ENCODE measurements around the gene RIC3. TPM values are rescaled to one million over a fixed set of nuclear protein-coding genes. Genes with fewer than 3 reads are reported as not detected.

RIC3 gene, protein sequence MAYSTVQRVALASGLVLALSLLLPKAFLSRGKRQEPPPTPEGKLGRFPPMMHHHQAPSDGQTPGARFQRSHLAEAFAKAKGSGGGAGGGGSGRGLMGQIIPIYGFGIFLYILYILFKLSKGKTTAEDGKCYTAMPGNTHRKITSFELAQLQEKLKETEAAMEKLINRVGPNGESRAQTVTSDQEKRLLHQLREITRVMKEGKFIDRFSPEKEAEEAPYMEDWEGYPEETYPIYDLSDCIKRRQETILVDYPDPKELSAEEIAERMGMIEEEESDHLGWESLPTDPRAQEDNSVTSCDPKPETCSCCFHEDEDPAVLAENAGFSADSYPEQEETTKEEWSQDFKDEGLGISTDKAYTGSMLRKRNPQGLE
- total RNA-seq, result 1 to 10 TPM; 5.7 to 7.4 TPM

DNA sequence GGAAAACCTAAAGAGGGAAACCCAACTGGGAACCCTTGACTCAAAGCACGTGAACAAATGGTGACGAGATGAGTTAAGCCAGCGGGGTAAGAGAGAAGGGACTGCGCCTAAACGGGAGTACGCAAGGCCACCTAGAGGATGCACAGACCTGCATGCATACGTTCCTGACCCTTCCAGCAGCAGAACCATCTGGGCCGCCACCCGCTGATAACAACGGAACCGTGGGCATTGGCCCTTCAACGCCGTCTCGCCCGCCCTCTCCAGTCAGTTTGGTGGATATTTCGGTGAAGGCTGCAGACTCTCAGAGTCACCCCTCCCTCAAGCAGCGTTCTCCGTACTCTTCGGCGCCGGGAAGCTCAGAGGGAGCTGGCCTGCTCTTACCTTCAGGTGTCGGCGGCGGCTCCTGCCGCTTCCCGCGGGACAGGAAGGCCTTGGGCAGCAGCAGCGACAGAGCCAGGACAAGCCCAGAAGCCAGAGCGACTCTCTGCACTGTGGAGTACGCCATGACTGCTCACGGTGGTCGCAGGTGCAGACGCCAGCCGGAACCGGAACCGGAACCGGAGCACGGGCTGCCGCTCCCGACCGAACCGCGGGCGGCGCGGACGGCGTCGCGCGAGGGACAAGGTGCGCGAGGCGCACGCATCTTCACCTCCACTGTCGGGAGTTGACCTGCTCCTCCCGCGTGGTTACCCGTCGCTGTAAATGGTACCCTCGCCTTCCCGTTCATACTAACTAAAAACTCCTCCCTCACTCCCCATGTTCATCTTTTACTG lies at the start of gene RIC3:
Gene RIC3, minus strand, starts transcription at position 541 of the 773 bp plus-strand sequence. Its CDS starts 36 bp downstream, at position 505.
- no peaks in the 10 kb centered on the region for H3K9me3 Mint-ChIP-seq (ENCODE audit: low read depth)
- DNase-seq (peak; percentile 47), ATAC-seq (peak; percentile 78)
- CTCF ChIA-PET, result no interaction called here
- H3K27ac Mint-ChIP-seq, result peak within 1 kb of the TSS; percentile 5
- peaks cover 40% of the 10 kb centered on the region for H3K27me3 Mint-ChIP-seq
- peaks cover 3% of the 10 kb centered on the region for H3K36me3 Mint-ChIP-seq
- peak within 1 kb of the TSS; percentile 83 for H3K4me3 Mint-ChIP-seq
- peaks cover 17% of the 10 kb centered on the region for H3K4me1 Mint-ChIP-seq

DNA sequence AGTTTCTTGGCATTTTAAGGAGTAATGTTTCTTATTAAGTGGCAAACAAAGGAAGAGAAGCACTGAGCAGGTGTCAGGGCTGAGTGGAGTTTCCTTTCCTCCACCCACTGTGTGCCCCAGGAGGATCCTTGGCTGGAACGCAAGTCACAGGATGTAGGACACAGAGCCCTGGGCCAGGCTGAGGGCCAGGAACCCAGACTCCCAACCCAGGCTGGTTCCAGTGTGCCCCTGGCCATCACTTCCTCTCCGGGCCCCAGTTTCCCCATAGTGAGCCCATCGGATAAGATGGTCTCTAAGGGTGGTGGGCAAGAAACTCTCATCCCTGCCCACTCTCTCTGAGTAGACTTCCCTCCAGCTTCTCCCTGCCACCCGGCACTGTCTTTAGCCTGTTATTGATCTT lies 49.6 kb upstream of the RIC3 start:
- no peak for ATAC-seq
- Mint-ChIP-seq H3K9me3 (ENCODE audit: low read depth) (no peaks in the 10 kb centered on the region), H3K4me3 (no peak overlapping the region), H3K27ac (no peak overlapping the region), H3K36me3 (no peaks in the 10 kb centered on the region), H3K27me3 (peaks cover 31% of the 10 kb centered on the region), H3K4me1 (peaks cover 10% of the 10 kb centered on the region)
- CTCF ChIA-PET, result no interaction called here
- DNase-seq, result no peak

DNA sequence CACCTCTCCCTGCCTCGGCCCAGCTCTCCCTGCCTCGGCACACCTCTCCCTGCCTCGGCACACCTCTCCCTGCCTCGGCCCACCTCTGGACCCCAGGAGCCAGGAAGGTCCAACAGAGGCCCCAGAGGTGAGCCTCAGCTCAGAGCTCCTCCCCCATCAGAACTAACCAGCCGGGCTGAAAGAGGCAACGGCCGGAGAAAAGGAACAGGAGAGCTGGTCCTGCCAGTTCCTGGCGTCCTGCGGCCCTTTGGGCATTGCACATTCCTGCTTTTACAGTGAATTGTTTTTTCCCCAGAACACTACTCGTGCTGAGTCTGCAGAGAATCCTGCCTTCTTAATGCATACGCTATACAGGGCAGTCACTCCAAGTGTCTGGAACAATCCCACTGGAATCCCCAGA lies 49.1 kb upstream of the RIC3 start:
- Mint-ChIP-seq H3K36me3 (no peaks in the 10 kb centered on the region), H3K4me1 (peaks cover 5% of the 10 kb centered on the region), H3K9me3 (ENCODE audit: low read depth) (no peaks in the 10 kb centered on the region), H3K27me3 (peaks cover 30% of the 10 kb centered on the region), H3K4me3 (no peak overlapping the region), H3K27ac (no peak overlapping the region)
- CTCF ChIA-PET, result no interaction called here
- ATAC-seq (no peak), DNase-seq (no peak)

DNA sequence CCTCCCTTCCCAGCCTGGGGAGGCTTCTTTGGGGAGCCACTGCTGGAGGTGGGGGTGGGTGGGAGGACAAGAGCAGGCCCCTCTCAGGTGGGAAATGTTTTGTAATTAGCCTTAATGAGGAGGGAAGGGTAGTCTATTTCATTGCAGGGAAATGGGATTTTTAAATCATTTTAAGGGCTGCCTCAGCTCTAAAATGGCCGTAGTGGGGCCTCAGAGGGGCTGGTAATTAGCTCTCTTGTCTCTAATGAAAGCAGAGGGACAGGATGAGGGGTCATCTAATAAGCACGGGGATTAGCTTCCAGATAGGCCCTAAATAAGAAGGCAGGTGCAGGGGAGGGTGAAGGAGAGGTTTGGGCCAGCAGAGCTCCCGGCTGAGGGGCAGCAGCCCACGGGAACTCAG lies 48.3 kb upstream of the RIC3 start:
- Mint-ChIP-seq H3K36me3 (no peaks in the 10 kb centered on the region), H3K4me3 (no peak overlapping the region), H3K9me3 (ENCODE audit: low read depth) (no peaks in the 10 kb centered on the region), H3K27ac (no peak overlapping the region), H3K4me1 (no peaks in the 10 kb centered on the region), H3K27me3 (peaks cover 26% of the 10 kb centered on the region)
- CTCF ChIA-PET, result no interaction called here
- no peak for ATAC-seq
- no peak for DNase-seq

DNA sequence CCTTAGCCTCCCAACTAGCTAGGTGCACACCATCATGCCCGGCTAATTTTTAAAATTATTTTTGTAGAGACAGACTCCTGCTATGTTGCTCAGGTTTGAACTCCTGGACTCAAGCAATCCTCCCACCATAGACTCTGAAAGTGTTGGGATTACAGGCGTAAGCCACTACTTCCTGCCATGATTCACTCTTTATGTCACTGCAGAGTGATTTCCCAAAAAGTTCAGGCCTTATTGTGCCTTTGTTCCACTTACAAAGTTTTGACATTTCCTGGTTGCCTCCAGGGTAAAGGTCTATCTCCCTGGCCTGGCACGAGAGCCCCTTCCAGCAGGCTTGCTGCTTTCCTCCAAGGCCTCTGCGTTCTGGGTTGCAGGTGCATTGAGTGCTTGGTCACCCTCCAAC lies 44.6 kb upstream of the RIC3 start:
- CTCF ChIA-PET, result no interaction called here
- ATAC-seq, result no peak
- H3K4me1 Mint-ChIP-seq, result no peaks in the 10 kb centered on the region

DNA sequence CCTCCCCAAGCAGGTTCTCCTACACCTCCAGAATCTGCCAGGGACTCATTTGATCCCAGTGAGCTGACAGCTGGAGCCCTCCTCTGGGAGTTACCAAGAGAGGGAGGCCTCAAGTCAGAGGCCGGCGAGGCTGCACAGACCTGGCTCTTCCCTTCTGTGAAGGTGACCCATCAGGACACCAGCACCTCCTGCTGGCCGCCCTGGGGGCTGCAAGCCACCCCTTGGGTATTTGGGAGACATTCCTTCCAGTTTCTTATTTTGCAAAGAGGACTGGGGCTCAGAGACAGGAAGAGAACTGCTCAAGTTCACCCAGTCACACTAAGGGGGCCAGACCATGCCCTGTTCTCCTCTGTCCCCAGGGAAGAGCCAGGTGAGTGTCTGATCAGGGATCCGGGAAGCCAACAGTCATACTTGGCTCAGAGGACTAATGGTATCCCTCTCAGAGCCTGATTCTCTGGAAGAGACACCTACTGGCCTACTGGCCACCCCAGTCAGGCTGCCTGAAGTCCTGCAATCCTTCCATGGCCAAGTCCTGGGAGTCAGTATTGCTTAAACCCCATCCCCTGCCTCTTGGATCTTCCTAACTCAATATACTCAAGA lies 40.5 kb upstream of the RIC3 start:
- Mint-ChIP-seq H3K9me3 (ENCODE audit: low read depth) (no peaks in the 10 kb centered on the region), H3K27me3 (peaks cover 32% of the 10 kb centered on the region), H3K27ac (no peak overlapping the region), H3K4me3 (no peak overlapping the region), H3K4me1 (no peaks in the 10 kb centered on the region), H3K36me3 (no peaks in the 10 kb centered on the region)
- DNase-seq (no peak), ATAC-seq (no peak)
- CTCF ChIA-PET, result no interaction called here

More for the DNA sequence above, 44.6 kb upstream of the RIC3 start:
- H3K36me3 Mint-ChIP-seq, result no peaks in the 10 kb centered on the region
- no peaks in the 10 kb centered on the region for H3K9me3 Mint-ChIP-seq (ENCODE audit: low read depth)
- no peak overlapping the region for H3K27ac Mint-ChIP-seq
- peaks cover 18% of the 10 kb centered on the region for H3K27me3 Mint-ChIP-seq
- no peak overlapping the region for H3K4me3 Mint-ChIP-seq
- no peak for DNase-seq

DNA sequence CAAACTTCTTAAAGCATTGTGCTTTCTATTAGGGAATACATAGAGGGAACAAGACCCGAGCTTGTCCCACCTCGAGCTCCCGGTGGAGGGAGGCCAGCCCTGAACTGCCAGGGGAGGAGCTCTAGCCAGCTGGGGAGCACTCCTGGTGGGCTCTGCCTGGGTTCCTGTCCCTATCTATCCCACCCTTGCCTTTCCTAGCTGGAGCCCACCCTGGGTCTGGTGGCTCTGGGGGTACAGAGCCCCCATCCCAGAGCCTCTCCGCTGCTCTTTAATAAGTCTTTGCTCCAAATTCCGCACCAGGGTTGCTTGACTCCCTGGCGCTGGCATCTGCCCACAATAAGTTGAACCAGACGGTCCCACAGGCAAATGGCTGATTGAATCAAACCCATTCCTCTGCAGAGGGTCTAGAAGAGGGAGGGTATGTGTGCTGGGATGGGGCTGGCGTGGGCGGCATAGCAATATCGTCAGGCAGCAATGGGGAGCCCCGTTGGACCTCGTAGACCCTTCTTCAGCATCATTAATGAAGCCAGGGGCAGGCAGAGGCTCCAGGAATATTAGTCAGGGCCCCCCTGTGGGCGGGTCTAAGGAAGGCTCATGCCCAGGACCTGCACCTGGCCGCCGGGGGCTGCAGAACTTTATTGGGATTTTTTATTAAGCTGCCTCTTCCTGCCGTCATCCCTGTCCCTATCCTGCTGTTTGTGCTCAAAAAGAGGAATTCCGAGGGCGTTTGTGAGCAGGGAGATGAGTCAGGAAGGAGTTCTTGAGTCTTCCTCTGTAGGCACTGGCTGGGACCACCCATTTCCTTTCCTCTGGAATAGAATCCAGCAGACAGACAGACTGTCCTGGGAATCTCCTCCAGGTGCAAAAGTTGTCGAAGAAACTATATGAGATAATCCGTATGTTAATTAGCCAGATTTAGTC lies 38.5 kb upstream of the RIC3 start:
- CTCF ChIA-PET, result interaction anchor here (1.1 to 1.7 kb wide), 2 partner anchors 14 to 56 kb away, joined by 3 to 6 read pairs; partner anchors contain the start of gene LMO1
- no peak overlapping the region for H3K4me3 Mint-ChIP-seq
- H3K27me3 Mint-ChIP-seq, result peaks cover 29% of the 10 kb centered on the region

DNA sequence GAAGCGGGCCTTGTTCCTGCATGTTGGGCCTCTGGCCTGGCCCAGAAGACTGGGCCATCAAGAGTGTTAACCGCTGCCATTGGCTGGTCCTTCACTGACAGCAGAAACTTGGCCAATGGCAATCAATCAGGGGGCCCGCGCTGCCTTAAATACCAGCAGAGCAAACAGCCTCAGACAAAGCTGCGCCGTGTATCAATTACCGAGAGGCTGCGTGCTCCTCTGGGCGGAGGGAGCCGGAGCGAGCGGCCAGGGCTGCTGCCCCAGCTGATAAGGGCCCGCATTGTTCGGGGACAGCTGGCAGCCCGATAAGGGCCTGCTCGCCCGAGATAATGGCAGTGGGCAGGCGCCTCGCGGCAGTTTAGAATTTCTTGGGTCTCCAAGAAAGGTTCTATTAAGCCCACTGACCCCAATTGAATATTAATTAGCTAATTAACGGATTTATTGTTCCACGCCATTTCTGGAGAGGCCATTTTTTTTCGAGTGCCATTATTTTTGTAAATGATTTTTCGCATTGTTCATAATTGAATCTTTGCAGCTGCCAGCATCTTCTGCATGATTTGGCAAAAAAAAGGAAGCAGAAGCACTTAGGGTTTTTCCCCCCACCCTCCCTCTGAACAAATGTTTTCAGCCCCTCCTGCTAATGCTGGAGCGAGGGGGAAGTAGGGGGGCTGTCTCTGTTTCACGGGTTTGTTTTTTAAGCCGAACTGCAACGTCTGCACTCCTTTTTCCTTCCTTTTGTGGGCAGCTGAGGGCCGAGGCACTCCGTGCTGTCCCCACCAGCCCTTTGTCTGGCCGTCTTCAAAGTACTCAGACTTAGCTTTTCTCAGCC lies 37.6 kb upstream of the RIC3 start:
- CTCF ChIA-PET, result interaction anchor here (1.1 to 1.7 kb wide), 2 partner anchors 13 to 57 kb away, joined by 3 to 6 read pairs; partner anchors contain the start of gene LMO1
- Mint-ChIP-seq H3K4me1 (no peaks in the 10 kb centered on the region), H3K27ac (no peak overlapping the region), H3K9me3 (ENCODE audit: low read depth) (no peaks in the 10 kb centered on the region), H3K27me3 (peaks cover 29% of the 10 kb centered on the region), H3K36me3 (no peaks in the 10 kb centered on the region), H3K4me3 (no peak overlapping the region)
- ATAC-seq, result no peak
- peak; percentile 21 for DNase-seq

More for the DNA sequence above, 38.5 kb upstream of the RIC3 start:
- DNase-seq (no peak), ATAC-seq (no peak)
- no peaks in the 10 kb centered on the region for H3K4me1 Mint-ChIP-seq
- no peaks in the 10 kb centered on the region for H3K36me3 Mint-ChIP-seq
- no peaks in the 10 kb centered on the region for H3K9me3 Mint-ChIP-seq (ENCODE audit: low read depth)
- H3K27ac Mint-ChIP-seq, result no peak overlapping the region

DNA sequence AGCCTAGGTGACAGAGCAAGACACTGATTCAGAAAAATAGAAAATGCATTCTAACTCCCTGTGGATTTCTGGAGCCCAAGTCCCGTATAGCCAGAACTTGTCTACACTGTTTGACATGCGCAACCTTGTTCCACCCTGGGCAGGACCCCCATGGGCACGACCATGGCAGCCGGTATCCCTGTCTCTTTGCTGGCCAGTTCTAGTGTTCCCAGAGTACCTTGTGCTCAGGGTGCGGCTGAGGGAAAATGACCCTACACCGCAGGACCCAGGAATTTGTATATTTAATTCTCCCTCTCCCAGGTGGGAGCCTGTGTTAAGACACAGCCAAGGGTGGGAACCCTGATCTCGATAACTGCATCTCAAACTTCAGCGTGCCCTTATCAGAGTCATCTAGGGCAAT lies 36.7 kb upstream of the RIC3 start:
- Mint-ChIP-seq H3K27ac (no peak overlapping the region), H3K4me3 (no peak overlapping the region), H3K36me3 (no peaks in the 10 kb centered on the region), H3K4me1 (no peaks in the 10 kb centered on the region), H3K9me3 (ENCODE audit: low read depth) (no peaks in the 10 kb centered on the region), H3K27me3 (peaks cover 27% of the 10 kb centered on the region)
- CTCF ChIA-PET, result no interaction called here
- no peak for DNase-seq
- ATAC-seq, result no peak

DNA sequence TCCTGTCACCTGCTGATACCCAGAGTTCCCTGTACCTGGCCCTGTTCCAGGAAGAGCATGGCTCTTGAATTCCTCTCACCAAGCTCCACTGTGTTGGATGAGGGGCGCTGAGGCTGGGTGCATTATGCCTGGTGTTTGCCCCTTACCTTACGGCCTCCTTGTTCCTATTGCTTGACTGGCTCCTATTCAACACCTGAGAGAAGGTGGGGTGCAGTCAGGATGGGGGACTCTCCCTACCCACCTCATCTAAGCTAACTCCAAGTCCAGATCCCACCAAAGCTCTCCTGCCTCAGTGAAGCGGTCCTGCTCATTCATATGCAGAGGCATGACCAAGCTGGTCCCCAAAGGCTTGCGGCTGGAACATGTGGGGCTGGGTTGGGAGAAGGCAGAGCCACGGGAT lies 35.8 kb upstream of the RIC3 start:
- H3K4me3 Mint-ChIP-seq, result no peak overlapping the region
- ATAC-seq (no peak), DNase-seq (peak; percentile 19)
- no peaks in the 10 kb centered on the region for H3K4me1 Mint-ChIP-seq
- CTCF ChIA-PET, result interaction anchor here (1.0 to 2.2 kb wide), 2 partner anchors 12 to 59 kb away, joined by 3 to 5 read pairs; partner anchors contain the start of gene LMO1
- H3K27ac Mint-ChIP-seq, result no peak overlapping the region
- H3K27me3 Mint-ChIP-seq, result peaks cover 28% of the 10 kb centered on the region
- no peaks in the 10 kb centered on the region for H3K36me3 Mint-ChIP-seq
- H3K9me3 Mint-ChIP-seq (ENCODE audit: low read depth), result no peaks in the 10 kb centered on the region

DNA sequence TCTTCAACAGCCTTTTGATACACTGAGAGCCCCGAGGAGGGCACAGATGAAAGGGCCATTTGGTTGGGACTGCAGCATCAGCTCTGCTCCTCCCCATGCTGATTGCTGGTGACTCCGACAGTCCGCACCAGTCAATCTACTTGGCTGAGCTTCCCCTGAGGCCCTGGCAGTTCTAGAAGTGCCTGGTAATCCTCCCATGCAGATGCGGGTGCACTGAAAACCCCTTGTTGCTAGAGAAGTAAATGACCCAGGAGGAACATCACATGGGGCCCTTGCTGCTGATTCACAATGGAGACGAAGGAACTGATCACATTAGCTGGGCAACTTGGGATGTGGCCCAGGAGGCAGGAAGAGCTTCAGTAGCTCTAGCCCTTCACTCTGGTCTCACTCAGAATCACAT lies 35.2 kb upstream of the RIC3 start:
- Mint-ChIP-seq H3K4me3 (no peak overlapping the region), H3K9me3 (ENCODE audit: low read depth) (no peaks in the 10 kb centered on the region), H3K27ac (no peak overlapping the region), H3K36me3 (no peaks in the 10 kb centered on the region), H3K27me3 (peaks cover 30% of the 10 kb centered on the region), H3K4me1 (no peaks in the 10 kb centered on the region)
- DNase-seq, result no peak
- CTCF ChIA-PET, result interaction anchor here (1.0 to 2.2 kb wide), 2 partner anchors 11 to 60 kb away, joined by 3 to 5 read pairs; partner anchors contain the start of gene LMO1
- no peak for ATAC-seq

DNA sequence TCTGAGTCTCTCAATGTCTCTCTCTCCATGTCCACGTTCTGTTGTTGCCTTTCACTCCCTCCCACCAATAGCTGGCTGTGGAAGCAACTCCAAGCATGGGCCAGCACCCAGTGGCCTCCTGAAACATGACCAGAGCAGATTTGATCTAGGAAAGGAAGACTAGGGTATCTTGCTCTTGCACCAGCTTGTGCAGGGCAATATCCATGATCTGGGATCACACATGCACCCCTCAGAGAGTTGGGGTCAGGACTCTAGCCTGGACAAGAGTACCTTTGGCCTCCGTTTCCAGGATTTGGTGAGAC lies 34.5 kb upstream of the RIC3 start:
- Mint-ChIP-seq H3K36me3 (no peaks in the 10 kb centered on the region), H3K9me3 (ENCODE audit: low read depth) (no peaks in the 10 kb centered on the region), H3K27me3 (peaks cover 29% of the 10 kb centered on the region), H3K4me3 (no peak overlapping the region), H3K4me1 (no peaks in the 10 kb centered on the region), H3K27ac (no peak overlapping the region)
- DNase-seq, result no peak
- no peak for ATAC-seq
- CTCF ChIA-PET, result interaction anchor here (1.0 to 2.2 kb wide), 2 partner anchors 11 to 61 kb away, joined by 3 to 5 read pairs; partner anchors contain the start of gene LMO1

Measured in activated CD8-positive, alpha-beta memory T cell treated with anti-CD3 and anti-CD28 coated beads, Interleukin-2, amount 10 ng/mL, durations not matched to agents 7 days and 5 days (primary cell).